ENCODE data around the gene NEUROD4.

NEUROD4 gene

DNA sequence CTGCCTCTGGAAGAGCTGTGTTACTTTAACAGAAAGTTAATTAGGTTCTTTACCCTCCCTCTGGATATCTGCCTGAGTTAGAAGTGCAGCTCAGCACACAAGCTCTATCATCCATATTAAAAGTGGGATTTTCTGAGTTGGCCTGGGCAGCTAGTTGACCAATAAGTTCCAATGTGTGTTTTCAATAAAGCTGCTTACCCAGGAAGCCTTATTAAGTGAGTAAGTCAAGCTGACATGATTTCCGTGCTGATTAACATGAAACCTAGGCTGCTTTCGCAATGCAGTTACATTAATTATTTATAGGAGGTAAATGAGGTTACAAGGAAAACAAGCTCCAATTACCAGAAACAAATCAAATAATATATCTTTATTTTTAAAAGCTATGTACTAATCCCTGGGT, 4.8 kb downstream of the NEUROD4 start:
- H3K4me3 ChIP-seq (ENCODE audit: low read depth, low read length): no peak overlapping the region
- DNase-seq (ENCODE audit: low read depth): no peak
- TF ChIP-seq, protein P1, sequence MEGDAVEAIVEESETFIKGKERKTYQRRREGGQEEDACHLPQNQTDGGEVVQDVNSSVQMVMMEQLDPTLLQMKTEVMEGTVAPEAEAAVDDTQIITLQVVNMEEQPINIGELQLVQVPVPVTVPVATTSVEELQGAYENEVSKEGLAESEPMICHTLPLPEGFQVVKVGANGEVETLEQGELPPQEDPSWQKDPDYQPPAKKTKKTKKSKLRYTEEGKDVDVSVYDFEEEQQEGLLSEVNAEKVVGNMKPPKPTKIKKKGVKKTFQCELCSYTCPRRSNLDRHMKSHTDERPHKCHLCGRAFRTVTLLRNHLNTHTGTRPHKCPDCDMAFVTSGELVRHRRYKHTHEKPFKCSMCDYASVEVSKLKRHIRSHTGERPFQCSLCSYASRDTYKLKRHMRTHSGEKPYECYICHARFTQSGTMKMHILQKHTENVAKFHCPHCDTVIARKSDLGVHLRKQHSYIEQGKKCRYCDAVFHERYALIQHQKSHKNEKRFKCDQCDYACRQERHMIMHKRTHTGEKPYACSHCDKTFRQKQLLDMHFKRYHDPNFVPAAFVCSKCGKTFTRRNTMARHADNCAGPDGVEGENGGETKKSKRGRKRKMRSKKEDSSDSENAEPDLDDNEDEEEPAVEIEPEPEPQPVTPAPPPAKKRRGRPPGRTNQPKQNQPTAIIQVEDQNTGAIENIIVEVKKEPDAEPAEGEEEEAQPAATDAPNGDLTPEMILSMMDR (IDR thresholded peaks at IDR 0.05; ENCODE audit: control insufficient read depth, extremely low read depth, insufficient read depth): no peak

DNA sequence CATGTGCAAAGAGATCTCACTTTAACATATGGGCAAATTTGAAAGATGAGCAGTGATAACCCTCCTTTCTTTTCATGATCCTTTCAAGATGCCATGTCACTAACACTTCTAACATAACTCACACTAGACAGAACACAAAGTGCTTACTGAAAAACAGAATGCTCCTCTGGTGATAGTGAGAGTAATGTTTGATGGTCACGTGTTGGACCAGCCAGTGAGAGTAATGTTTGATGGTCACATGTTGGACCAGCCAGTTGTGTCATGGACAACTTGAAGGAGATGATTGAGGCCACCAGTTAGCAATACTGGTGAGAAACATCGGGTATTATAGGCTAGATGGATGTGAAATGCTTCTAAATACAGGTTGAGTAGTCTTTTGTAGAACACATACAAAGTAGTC, 5.7 kb downstream of the NEUROD4 start:
- no peak for DNase-seq (ENCODE audit: low read depth)
- TF ChIP-seq, protein P1 (IDR thresholded peaks at IDR 0.05; ENCODE audit: control insufficient read depth, extremely low read depth, insufficient read depth): no peak
- H3K4me3 ChIP-seq (ENCODE audit: low read depth, low read length): no peak overlapping the region

- TF ChIP-seq, protein P1 (IDR thresholded peaks at IDR 0.05; ENCODE audit: control insufficient read depth, extremely low read depth, insufficient read depth): no peak
- no peak overlapping the region for H3K4me3 ChIP-seq (ENCODE audit: low read depth, low read length)
- no peak for DNase-seq (ENCODE audit: low read depth)
Measured at GRCh38 chr12:55034218-55034617, 14.4 kb downstream of the NEUROD4 start.

DNA sequence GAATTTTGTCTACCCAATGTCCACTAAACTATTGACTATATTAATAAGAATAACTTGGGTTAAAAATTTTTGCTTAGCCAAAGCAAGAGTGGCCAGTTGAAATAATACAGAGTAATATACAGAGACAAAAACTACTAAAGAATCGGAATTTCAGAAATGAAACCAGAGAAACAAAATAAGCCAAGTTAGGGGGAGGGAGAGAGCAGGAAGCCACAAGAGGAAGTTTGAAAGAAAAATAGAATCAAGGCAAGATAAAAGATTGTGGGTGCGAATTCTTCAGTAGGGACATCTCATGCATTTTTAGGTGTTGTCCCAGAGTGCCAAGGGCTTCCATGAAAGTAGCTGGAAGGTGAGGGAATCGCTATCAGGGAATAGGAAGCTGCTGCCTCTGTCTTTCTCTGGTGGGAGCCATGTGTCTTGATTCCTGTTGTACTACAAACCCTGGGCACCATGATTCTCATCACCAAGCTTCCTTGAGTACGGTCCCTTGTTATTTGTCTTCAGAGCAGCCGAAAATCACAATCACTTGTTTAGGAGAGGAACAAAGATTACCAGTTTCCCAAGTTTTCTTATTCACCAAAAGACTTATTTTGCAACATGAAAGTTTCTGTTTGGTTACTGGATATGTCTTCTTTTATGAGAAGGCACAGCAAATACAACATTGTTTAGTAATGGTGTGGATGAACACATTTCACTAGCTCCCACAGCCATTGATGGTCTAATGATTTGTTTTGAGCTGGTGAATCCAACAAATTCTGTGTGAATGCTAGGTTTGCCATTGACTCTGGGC, 16.7 kb downstream of the NEUROD4 start:
- no peak overlapping the region for H3K4me3 ChIP-seq (ENCODE audit: low read depth, low read length)
- TF ChIP-seq, protein P1 (IDR thresholded peaks at IDR 0.05; ENCODE audit: control insufficient read depth, extremely low read depth, insufficient read depth): no peak
- DNase-seq (ENCODE audit: low read depth): no peak

- no peak overlapping the region for H3K4me3 ChIP-seq (ENCODE audit: low read depth, low read length)
- TF ChIP-seq, protein P1 (IDR thresholded peaks at IDR 0.05; ENCODE audit: control insufficient read depth, extremely low read depth, insufficient read depth): no peak
- DNase-seq (ENCODE audit: low read depth): no peak
Measured at GRCh38 chr12:55037351-55037987, 17.7 kb downstream of the NEUROD4 start.

DNA sequence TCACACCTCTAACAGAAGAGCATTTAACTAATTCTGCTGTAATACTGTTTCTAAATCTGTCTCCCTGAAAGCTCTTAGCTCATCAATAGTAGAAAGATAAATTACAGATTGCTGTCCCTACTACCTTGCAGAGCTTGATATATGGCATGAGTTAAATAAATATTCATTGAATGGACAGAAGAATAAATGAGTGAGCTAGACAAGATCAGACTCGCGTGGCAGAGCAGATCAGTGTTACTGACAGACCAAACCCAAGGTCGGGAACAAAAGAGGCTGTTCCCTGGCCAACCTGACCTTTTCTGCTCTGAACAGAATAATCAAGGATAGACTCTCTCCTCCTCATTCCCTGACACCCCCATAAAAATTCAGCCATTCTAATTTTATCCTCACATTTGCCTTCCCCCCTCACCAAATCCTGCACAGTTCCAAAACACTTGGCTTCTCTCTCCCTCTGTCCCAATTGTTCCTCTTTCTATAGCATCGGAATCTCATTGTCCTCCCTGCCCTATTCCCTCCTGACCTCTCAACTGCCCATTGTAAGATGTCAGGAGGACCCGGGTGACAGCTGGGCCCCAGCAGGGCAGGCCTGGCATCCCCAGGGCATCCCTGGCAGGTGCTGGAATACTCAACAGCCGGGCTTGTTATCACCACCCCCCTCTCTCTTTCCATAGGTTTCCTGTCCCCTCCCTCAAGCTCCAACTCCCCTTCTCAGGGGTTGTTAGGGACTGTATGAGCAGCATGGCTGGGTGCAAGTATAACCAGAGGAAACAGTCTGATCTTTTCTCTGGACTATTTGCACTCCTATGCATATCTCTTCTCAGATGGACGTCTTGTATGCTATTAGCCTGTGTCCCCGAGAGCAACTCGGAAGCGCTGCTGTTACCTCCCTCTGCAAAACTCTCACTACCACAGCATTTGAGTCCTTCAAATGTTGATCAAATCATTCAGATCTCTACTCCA, 19.9 kb downstream of the NEUROD4 start:
- TF ChIP-seq, protein P1 (IDR thresholded peaks at IDR 0.05; ENCODE audit: control insufficient read depth, extremely low read depth, insufficient read depth): no peak

More for the DNA sequence above, 19.9 kb downstream of the NEUROD4 start:
- no peak for DNase-seq (ENCODE audit: low read depth)
- no peak overlapping the region for H3K4me3 ChIP-seq (ENCODE audit: low read depth, low read length)
